Activated T-cell treated with anti-CD3 and anti-CD28 coated beads, Interleukin-2, amount 50 U/mL, for 4 hours (primary cell): ENCODE results near the gene TALDO1. TPM values are rescaled to one million over a fixed set of nuclear protein-coding genes. Genes with fewer than 3 reads are reported as not detected.
A peak's percentile ranks its signal among the peaks of the same experiment; 100 is the strongest.

Source experiments
- ATAC-seq, 2 donors: fragments of 200-7000 bp; cut with Tn5 transposase; one replicate each; pipeline ENCODE4 v1.10.0; 2021
- DNase-seq: peaks from one replicate; pipeline ENCODE4 v3.0.0-alpha.2; 2020
- H3K27me3 Mint-ChIP-seq: one replicate; pipeline ENCODE4 v1.8.0; 2021; ENCODE audit warnings: low read depth, mixed read lengths
- H3K36me3 Mint-ChIP-seq: one replicate; pipeline ENCODE4 v1.8.0; 2022; ENCODE audit warnings: mixed read lengths; ENCODE audit not compliant: insufficient read depth
- H3K4me1 Mint-ChIP-seq: one replicate; pipeline ENCODE4 v1.8.0; 2021; ENCODE audit warnings: low read depth, mixed read lengths
- H3K4me3 Mint-ChIP-seq: one replicate; pipeline ENCODE4 v1.8.0; 2021; ENCODE audit warnings: mild to moderate bottlenecking, moderate library complexity, mixed read lengths
- H3K9me3 Mint-ChIP-seq: one replicate; pipeline ENCODE4 v1.8.0; 2021; ENCODE audit warnings: mixed read lengths
- total RNA-seq, 3 donors: library from RNA; stranded (reverse); gene quantifications; one replicate each; pipeline ENCODE4 v1.2.1, GENCODE V29; 2021

The TALDO1 gene
- total RNA-seq, 3 donors from 2014 or later = 281 to 316 (median 313) TPM

- Mint-ChIP-seq H3K27me3 (no peaks in the 10 kb centered on the region), H3K4me3 (peak overlapping the region; percentile 92), H3K36me3 (peaks cover 29% of the 10 kb centered on the region), H3K9me3 (no peaks in the 10 kb centered on the region), H3K4me1 (peaks cover 27% of the 10 kb centered on the region)
- ATAC-seq (no peak), DNase-seq (no peak)
Measured at GRCh38 chr11:812390-812789, 65.1 kb downstream of the TALDO1 start.

DNA sequence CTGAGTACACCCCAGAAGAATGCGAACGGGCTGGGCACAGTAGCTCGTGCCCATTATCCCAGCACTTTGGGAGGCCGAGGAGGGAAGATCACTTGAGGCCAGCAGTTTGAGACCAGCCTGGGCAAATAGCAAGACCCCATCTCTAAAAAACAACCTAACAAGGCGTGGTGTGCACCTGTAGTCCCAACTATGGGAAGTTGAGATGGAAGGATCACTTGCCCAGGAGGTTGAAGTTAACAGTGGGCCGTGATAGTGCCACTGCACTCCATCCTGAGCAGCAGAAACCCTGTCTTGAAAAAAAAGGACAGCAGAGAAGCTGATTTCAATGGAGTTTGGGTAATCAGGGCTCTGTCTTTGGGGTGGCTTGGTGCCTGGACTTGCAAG, 65.8 kb downstream of the TALDO1 start:
- H3K4me1 Mint-ChIP-seq = peaks cover 23% of the 10 kb centered on the region

GRCh38 chr11:813456-814096, 66.3 kb downstream of the TALDO1 start:
- Mint-ChIP-seq H3K27me3 (no peaks in the 10 kb centered on the region), H3K4me3 (no peak overlapping the region), H3K36me3 (peaks cover 29% of the 10 kb centered on the region), H3K9me3 (no peaks in the 10 kb centered on the region), H3K4me1 (peaks cover 20% of the 10 kb centered on the region)
- ATAC-seq (no peak), DNase-seq (no peak)

More for the DNA sequence above, 65.8 kb downstream of the TALDO1 start:
- no peaks in the 10 kb centered on the region for H3K27me3 Mint-ChIP-seq
- ATAC-seq (no peak), DNase-seq (no peak)
- no peaks in the 10 kb centered on the region for H3K9me3 Mint-ChIP-seq
- H3K4me3 Mint-ChIP-seq = peak overlapping the region; percentile 92
- H3K36me3 Mint-ChIP-seq = peaks cover 29% of the 10 kb centered on the region

Other genes with a start within 250 kb of the TALDO1 start
- 100 to 1,000 TPM; 159 to 172 (median 160) TPM for gene RNH1, start 240.2 kb upstream of the TALDO1 start, total RNA-seq
- gene HRAS, start 211.9 kb upstream of the TALDO1 start, total RNA-seq = 100 to 1,000 TPM in 1 of 3 donors, 10 to 100 TPM in 2; 92.2 to 108 (median 95.0) TPM
- gene LRRC56, start 209.9 kb upstream of the TALDO1 start, total RNA-seq = 1 to 10 TPM; 1.4 to 2.7 (median 1.7) TPM
- 1 to 10 TPM in 2 of 3 donors, under 1 TPM in 1; 0.71 to 1.3 (median 1.1) TPM for gene LMNTD2, start 186.7 kb upstream of the TALDO1 start, total RNA-seq
- 10 to 100 TPM; 15.1 to 17.4 (median 16.1) TPM for gene RASSF7, start 186.5 kb upstream of the TALDO1 start, total RNA-seq
- gene PHRF1, start 171.0 kb upstream of the TALDO1 start, total RNA-seq = 10 to 100 TPM; 57.7 to 59.2 (median 57.7) TPM
- gene IRF7, start 131.5 kb upstream of the TALDO1 start, total RNA-seq = 10 to 100 TPM; 16.3 to 26.7 (median 17.7) TPM
- gene CDHR5, start 122.5 kb upstream of the TALDO1 start, total RNA-seq = not detected
- gene SCT, start 120.3 kb upstream of the TALDO1 start, total RNA-seq = not detected
- gene DRD4, start 110.2 kb upstream of the TALDO1 start, total RNA-seq = under 1 TPM in 2 of 3 donors, not detected in 1; 0.13 to 0.28 TPM
- 10 to 100 TPM; 53.1 to 59.6 (median 54.5) TPM for gene DEAF1, start 52.2 kb upstream of the TALDO1 start, total RNA-seq
- 1 to 10 TPM; 6.8 to 7.5 (median 7.0) TPM for gene TMEM80, start 51.6 kb upstream of the TALDO1 start, total RNA-seq
- gene EPS8L2, start 41.2 kb upstream of the TALDO1 start, total RNA-seq = 10 to 100 TPM in 1 of 3 donors, 1 to 10 TPM in 2; 5.2 to 13.0 (median 7.0) TPM
- 10 to 100 TPM; 48.3 to 49.8 (median 49.7) TPM for gene GATD1, start 30.0 kb downstream of the TALDO1 start, total RNA-seq
- 1 to 10 TPM; 1.6 to 1.8 (median 1.7) TPM for gene CEND1, start 42.6 kb downstream of the TALDO1 start, total RNA-seq
- 100 to 1,000 TPM; 156 to 166 (median 161) TPM for gene SLC25A22, start 50.8 kb downstream of the TALDO1 start, total RNA-seq
- gene PIDD1, start 57.8 kb downstream of the TALDO1 start, total RNA-seq = 10 to 100 TPM; 12.6 to 18.4 (median 17.5) TPM
- 1,000 to 10,000 TPM; 3,528 to 3,995 (median 3,711) TPM for gene RPLP2, start 62.5 kb downstream of the TALDO1 start, total RNA-seq
- gene PNPLA2, start 71.5 kb downstream of the TALDO1 start, total RNA-seq = 10 to 100 TPM; 55.5 to 62.4 (median 60.2) TPM
- under 1 TPM; 0.18 to 0.30 (median 0.28) TPM for gene CRACR2B, start 80.5 kb downstream of the TALDO1 start, total RNA-seq
- gene CD151, start 85.5 kb downstream of the TALDO1 start, total RNA-seq = 10 to 100 TPM; 33.5 to 39.2 (median 35.6) TPM
- gene POLR2L, start 95.1 kb downstream of the TALDO1 start, total RNA-seq = 100 to 1,000 TPM; 167 to 183 (median 174) TPM
- gene TSPAN4, start 95.4 kb downstream of the TALDO1 start, total RNA-seq = 1 to 10 TPM; 4.6 to 6.0 (median 5.7) TPM
- gene CHID1, start 163.3 kb downstream of the TALDO1 start, total RNA-seq = 100 to 1,000 TPM; 102 to 115 (median 104) TPM
- gene AP2A2, start 178.4 kb downstream of the TALDO1 start, total RNA-seq = 10 to 100 TPM; 30.4 to 41.7 (median 38.0) TPM